ENCODE results near the gene NPRL2. TPM values are rescaled to one million over a fixed set of nuclear protein-coding genes. Genes with fewer than 3 reads are reported as not detected.
A peak's percentile ranks its signal among the peaks of the same experiment; 100 is the strongest.

NPRL2 gene
- total RNA-seq, 1 experiment from 2014 or later = 20.6 TPM

DNA sequence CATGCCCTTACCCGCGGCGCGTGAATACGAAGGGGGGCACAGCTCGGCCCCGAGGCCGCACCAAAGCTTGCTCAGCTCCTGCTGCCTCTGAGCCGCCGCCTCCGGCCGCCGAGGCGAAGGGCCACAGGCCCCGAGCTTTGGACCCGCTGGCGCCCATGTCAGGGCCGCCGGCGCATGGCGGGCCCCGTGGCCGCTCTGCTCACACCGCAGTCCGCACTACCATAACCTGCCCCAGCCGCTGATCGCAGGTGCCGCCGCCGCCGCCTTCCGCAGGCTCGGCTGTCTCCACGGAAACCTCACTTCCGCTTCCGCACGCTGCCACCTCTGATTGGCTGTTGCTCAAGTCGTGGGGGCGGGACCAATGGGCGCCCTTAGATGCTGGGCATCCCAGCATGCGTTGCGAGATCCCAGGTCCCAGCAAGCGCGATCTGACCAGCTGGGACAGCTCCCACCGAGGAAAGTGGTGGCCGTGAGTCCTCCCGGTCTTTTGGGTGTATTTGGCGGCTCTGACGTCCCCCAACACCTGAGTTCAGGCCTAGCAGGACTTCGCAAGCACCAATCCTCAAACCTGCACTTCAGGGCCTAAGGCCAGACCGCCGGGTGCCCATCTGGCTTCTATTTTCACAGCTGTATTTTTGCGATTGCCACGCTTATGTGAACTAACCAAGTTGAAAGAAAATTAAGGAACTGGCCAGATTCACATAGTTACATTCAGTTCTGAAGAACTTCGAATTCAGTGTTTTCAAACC lies 22.5 kb downstream of the NPRL2 start, which contains the start of gene TUSC2 (continued):
- TF ChIP-seq ZBTB43 (CRISPR knock-in tag; IDR thresholded peaks at IDR 0.05) (no peak; the same call in 1 of the 2 replicates), FOXK1 (CRISPR knock-in tag; IDR thresholded peaks at IDR 0.05) (peak; percentile 72), NR2C2 (CRISPR knock-in tag; IDR thresholded peaks at IDR 0.05) (no peak), TEAD1 (CRISPR knock-in tag; IDR thresholded peaks at IDR 0.05) (no peak), ZNF121 (CRISPR knock-in tag; IDR thresholded peaks at IDR 0.05) (peak; percentile 67), FOXJ3 (CRISPR knock-in tag; IDR thresholded peaks at IDR 0.05; ENCODE audit: borderline replicate concordance) (no peak), PRRX2 (CRISPR knock-in tag; IDR thresholded peaks at IDR 0.05) (no peak), JAZF1 (CRISPR knock-in tag; IDR thresholded peaks at IDR 0.05) (no peak), ATF3 (CRISPR knock-in tag; conservative IDR thresholded peaks at IDR 0.05) (no peak), SP1 (CRISPR knock-in tag; conservative IDR thresholded peaks at IDR 0.05) (peak; percentile 74), ZNF416 (CRISPR knock-in tag; IDR thresholded peaks at IDR 0.05) (0 out of 2 replicates have a peak, but pooled peaks have one; percentile 13), SOX15 (CRISPR knock-in tag; IDR thresholded peaks at IDR 0.05) (no peak), NR1H2 (CRISPR knock-in tag; IDR thresholded peaks at IDR 0.05) (no peak), PREB (CRISPR knock-in tag; IDR thresholded peaks at IDR 0.05; ENCODE audit: borderline replicate concordance) (no peak), ZNF532 (CRISPR knock-in tag; IDR thresholded peaks at IDR 0.05; ENCODE audit: borderline replicate concordance) (no peak), ZNF423 (CRISPR knock-in tag; IDR thresholded peaks at IDR 0.05) (no peak)
- TF ChIP-seq, protein P1, sequence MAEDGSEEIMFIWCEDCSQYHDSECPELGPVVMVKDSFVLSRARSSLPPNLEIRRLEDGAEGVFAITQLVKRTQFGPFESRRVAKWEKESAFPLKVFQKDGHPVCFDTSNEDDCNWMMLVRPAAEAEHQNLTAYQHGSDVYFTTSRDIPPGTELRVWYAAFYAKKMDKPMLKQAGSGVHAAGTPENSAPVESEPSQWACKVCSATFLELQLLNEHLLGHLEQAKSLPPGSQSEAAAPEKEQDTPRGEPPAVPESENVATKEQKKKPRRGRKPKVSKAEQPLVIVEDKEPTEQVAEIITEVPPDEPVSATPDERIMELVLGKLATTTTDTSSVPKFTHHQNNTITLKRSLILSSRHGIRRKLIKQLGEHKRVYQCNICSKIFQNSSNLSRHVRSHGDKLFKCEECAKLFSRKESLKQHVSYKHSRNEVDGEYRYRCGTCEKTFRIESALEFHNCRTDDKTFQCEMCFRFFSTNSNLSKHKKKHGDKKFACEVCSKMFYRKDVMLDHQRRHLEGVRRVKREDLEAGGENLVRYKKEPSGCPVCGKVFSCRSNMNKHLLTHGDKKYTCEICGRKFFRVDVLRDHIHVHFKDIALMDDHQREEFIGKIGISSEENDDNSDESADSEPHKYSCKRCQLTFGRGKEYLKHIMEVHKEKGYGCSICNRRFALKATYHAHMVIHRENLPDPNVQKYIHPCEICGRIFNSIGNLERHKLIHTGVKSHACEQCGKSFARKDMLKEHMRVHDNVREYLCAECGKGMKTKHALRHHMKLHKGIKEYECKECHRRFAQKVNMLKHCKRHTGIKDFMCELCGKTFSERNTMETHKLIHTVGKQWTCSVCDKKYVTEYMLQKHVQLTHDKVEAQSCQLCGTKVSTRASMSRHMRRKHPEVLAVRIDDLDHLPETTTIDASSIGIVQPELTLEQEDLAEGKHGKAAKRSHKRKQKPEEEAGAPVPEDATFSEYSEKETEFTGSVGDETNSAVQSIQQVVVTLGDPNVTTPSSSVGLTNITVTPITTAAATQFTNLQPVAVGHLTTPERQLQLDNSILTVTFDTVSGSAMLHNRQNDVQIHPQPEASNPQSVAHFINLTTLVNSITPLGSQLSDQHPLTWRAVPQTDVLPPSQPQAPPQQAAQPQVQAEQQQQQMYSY (CRISPR knock-in tag; IDR thresholded peaks at IDR 0.05) = no peak
- TF ChIP-seq, protein P2, sequence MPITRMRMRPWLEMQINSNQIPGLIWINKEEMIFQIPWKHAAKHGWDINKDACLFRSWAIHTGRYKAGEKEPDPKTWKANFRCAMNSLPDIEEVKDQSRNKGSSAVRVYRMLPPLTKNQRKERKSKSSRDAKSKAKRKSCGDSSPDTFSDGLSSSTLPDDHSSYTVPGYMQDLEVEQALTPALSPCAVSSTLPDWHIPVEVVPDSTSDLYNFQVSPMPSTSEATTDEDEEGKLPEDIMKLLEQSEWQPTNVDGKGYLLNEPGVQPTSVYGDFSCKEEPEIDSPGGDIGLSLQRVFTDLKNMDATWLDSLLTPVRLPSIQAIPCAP (CRISPR knock-in tag; IDR thresholded peaks at IDR 0.05) = no peak
- TF ChIP-seq, protein P3, sequence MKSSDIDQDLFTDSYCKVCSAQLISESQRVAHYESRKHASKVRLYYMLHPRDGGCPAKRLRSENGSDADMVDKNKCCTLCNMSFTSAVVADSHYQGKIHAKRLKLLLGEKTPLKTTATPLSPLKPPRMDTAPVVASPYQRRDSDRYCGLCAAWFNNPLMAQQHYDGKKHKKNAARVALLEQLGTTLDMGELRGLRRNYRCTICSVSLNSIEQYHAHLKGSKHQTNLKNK (CRISPR knock-in tag; IDR thresholded peaks at IDR 0.05) = no peak
- TF ChIP-seq, protein P4, sequence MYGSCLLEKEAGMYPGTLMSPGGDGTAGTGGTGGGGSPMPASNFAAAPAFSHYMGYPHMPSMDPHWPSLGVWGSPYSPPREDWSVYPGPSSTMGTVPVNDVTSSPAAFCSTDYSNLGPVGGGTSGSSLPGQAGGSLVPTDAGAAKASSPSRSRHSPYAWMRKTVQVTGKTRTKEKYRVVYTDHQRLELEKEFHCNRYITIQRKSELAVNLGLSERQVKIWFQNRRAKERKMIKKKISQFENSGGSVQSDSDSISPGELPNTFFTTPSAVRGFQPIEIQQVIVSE (CRISPR knock-in tag; IDR thresholded peaks at IDR 0.05; ENCODE audit: borderline replicate concordance) = no peak
- TF ChIP-seq, protein P5, sequence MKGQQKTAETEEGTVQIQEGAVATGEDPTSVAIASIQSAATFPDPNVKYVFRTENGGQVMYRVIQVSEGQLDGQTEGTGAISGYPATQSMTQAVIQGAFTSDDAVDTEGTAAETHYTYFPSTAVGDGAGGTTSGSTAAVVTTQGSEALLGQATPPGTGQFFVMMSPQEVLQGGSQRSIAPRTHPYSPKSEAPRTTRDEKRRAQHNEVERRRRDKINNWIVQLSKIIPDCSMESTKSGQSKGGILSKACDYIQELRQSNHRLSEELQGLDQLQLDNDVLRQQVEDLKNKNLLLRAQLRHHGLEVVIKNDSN (CRISPR knock-in tag; IDR thresholded peaks at IDR 0.05) = 0 out of 2 replicates have a peak, but pooled peaks have one; percentile 16
- TF ChIP-seq, protein P6, sequence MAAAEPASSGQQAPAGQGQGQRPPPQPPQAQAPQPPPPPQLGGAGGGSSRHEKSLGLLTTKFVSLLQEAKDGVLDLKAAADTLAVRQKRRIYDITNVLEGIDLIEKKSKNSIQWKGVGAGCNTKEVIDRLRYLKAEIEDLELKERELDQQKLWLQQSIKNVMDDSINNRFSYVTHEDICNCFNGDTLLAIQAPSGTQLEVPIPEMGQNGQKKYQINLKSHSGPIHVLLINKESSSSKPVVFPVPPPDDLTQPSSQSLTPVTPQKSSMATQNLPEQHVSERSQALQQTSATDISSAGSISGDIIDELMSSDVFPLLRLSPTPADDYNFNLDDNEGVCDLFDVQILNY (CRISPR knock-in tag; IDR thresholded peaks at IDR 0.05) = 0 out of 2 replicates have a peak, but pooled peaks have one; percentile 49
- TF ChIP-seq, protein P7, sequence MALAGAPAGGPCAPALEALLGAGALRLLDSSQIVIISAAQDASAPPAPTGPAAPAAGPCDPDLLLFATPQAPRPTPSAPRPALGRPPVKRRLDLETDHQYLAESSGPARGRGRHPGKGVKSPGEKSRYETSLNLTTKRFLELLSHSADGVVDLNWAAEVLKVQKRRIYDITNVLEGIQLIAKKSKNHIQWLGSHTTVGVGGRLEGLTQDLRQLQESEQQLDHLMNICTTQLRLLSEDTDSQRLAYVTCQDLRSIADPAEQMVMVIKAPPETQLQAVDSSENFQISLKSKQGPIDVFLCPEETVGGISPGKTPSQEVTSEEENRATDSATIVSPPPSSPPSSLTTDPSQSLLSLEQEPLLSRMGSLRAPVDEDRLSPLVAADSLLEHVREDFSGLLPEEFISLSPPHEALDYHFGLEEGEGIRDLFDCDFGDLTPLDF (CRISPR knock-in tag; IDR thresholded peaks at IDR 0.05) = 0 out of 2 replicates have a peak, but pooled peaks have one; percentile 1

Data from WTC11 (cell line).